Neural cell (in vitro differentiated cells): ENCODE measurements around the gene CLCN3.
"Not testable (repeated sequence)": the region's sequence is repeated elsewhere in the genome, so short reads cannot be mapped to it uniquely, and the experiment has no call there.

Source experiments
- CTCF ChIP-seq: fragments of 450-650 bp; IDR thresholded peaks from 2 replicates; pipeline ENCODE4 v1.5.1; 2014; ENCODE audit warnings: antibody characterized with exemption, mild to moderate bottlenecking, moderate library complexity; ENCODE audit not compliant: poor library complexity, severe bottlenecking
- EP300 ChIP-seq: fragments of 450-650 bp; conservative IDR thresholded peaks from 2 replicates; pipeline ENCODE4 v1.6.1; 2014; ENCODE audit warnings: antibody characterized with exemption, mild to moderate bottlenecking, moderate library complexity; ENCODE audit not compliant: poor library complexity, severe bottlenecking
- EZH2 ChIP-seq: fragments of 200-600, 300-800 bp; shearing (Covaris generic), sonication (generic); IDR thresholded peaks from 2 replicates; pipeline ENCODE4 v1.6.1; 2014; ENCODE audit warnings: antibody characterized with exemption, low read length, borderline replicate concordance, mild to moderate bottlenecking; ENCODE audit not compliant: insufficient read depth, poor library complexity, severe bottlenecking
- MXI1 ChIP-seq: fragments of 450-650 bp; conservative IDR thresholded peaks from 2 replicates; pipeline ENCODE4 v1.6.1; 2014; ENCODE audit warnings: antibody characterized with exemption, mild to moderate bottlenecking; ENCODE audit not compliant: poor library complexity, severe bottlenecking
- POLR2AphosphoS5 ChIP-seq: IDR thresholded peaks from 2 replicates; pipeline ENCODE4 v1.6.1; 2012
- REST ChIP-seq: IDR thresholded peaks from 2 replicates; pipeline ENCODE4 v1.6.1; 2012; ENCODE audit warnings: borderline replicate concordance

- TF ChIP-seq CTCF, EP300, MXI1, POLR2AphosphoS5, EZH2, REST: not testable (repeated sequence)
These were observed 49.4 kb upstream of the CLCN3 start for GRCh38 chr4:169571012-169571411.
